Vagina (tissue), 2 donors: ENCODE data around the gene HIKESHI.

Experiments
- POLR2A ChIP-seq, 2 donors: fragments of 450-650 bp; IDR thresholded peaks; one replicate each; pipeline ENCODE4 v1.6.1; 2017; ENCODE audit warnings: antibody characterized with exemption in 2 of 2, mild to moderate bottlenecking in 2 of 2, moderate library complexity in 2 of 2
- TF ChIP-seq, protein P1 (sequence below), 3 experiments: fragments of 450-650 bp in 2 of 3; fragments of 200-600 bp in 1 of 3; sonication (generic) in 1 of 3; IDR thresholded peaks; one replicate each; pipeline ENCODE4 v1.5.1; 2017 to 2019; ENCODE audit warnings: antibody characterized with exemption in 3 of 3, mild to moderate bottlenecking in 2 of 3, moderate library complexity in 2 of 3

DNA sequence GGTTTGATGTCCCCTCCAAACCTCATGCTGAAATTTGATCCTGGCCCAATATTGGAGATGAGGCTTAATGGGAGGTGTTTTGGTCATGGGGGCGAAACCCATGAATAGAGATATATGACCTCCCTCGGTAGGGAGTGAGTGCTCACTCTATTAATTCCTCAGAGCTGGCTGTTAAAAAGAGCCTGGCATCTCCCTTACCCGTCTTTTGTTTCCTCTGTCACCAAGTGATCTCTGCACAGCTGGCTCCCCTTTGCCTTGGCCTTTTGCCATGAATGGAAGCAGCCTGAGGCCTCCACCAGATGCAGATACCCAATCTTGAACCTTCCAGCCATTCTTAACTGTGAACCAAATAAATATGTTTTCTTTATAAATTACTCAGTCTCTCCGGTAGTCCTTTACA, 68.1 kb downstream of the HIKESHI start:
- no peak for TF ChIP-seq POLR2A (IDR thresholded peaks at IDR 0.05)
- TF ChIP-seq, protein P1, sequence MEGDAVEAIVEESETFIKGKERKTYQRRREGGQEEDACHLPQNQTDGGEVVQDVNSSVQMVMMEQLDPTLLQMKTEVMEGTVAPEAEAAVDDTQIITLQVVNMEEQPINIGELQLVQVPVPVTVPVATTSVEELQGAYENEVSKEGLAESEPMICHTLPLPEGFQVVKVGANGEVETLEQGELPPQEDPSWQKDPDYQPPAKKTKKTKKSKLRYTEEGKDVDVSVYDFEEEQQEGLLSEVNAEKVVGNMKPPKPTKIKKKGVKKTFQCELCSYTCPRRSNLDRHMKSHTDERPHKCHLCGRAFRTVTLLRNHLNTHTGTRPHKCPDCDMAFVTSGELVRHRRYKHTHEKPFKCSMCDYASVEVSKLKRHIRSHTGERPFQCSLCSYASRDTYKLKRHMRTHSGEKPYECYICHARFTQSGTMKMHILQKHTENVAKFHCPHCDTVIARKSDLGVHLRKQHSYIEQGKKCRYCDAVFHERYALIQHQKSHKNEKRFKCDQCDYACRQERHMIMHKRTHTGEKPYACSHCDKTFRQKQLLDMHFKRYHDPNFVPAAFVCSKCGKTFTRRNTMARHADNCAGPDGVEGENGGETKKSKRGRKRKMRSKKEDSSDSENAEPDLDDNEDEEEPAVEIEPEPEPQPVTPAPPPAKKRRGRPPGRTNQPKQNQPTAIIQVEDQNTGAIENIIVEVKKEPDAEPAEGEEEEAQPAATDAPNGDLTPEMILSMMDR (IDR thresholded peaks at IDR 0.05): no peak
